Measurements from ENCODE around the gene LONRF2. TPM values are rescaled to one million over a fixed set of nuclear protein-coding genes. Genes with fewer than 3 reads are reported as not detected.

The LONRF2 gene
- polyA plus RNA-seq, 1 experiment = 0.02 TPM

GRCh38 chr2:100243631-100244030 is 78.7 kb downstream of the LONRF2 start:
- H3K27me3 ChIP-seq (ENCODE audit: control insufficient read depth, insufficient read depth, low read length) = no peaks in the 10 kb centered on the region
- no peaks in the 10 kb centered on the region for H3K36me3 ChIP-seq (ENCODE audit: control insufficient read depth, insufficient read depth, low read length)
- H3K4me3 ChIP-seq (ENCODE audit: low read depth, low read length) = no peak overlapping the region
- DNase-seq (ENCODE audit: low read depth) = no peak
- ChIA-PET CTCF (interaction anchor here (0.7 to 1.7 kb wide), 2 partner anchors 684 to 685 kb away, joined by 3 to 4 read pairs; no protein-coding TSS in a partner anchor), POLR2A (no interaction called here)
- no peak for TF ChIP-seq CTCF (IDR thresholded peaks at IDR 0.05; ENCODE audit: insufficient read depth, low read depth, low read length)

- Histone ChIP-seq H3K27me3 (ENCODE audit: control insufficient read depth, insufficient read depth, low read length) (no peaks in the 10 kb centered on the region), H3K36me3 (ENCODE audit: control insufficient read depth, insufficient read depth, low read length) (no peaks in the 10 kb centered on the region), H3K4me3 (ENCODE audit: low read depth, low read length) (no peak overlapping the region)
- POLR2A ChIA-PET = no interaction called here
- CTCF ChIA-PET = interaction anchor here (0.7 to 1.9 kb wide), 5 partner anchors 11 to 685 kb away, joined by 3 to 10 read pairs (median 4); no protein-coding TSS in a partner anchor
- no peak for DNase-seq (ENCODE audit: low read depth)
- peak; percentile 83 for TF ChIP-seq CTCF (IDR thresholded peaks at IDR 0.05; ENCODE audit: insufficient read depth, low read depth, low read length)
These were observed 79.2 kb downstream of the LONRF2 start for GRCh38 chr2:100242891-100243619.

- DNase-seq (ENCODE audit: low read depth) = no peak
- ChIA-PET POLR2A (no interaction called here), CTCF (interaction anchor here (0.7 to 1.9 kb wide), 9 partner anchors 12 to 685 kb away, joined by 3 to 10 read pairs (median 3); no protein-coding TSS in a partner anchor)
- no peak for TF ChIP-seq CTCF (IDR thresholded peaks at IDR 0.05; ENCODE audit: insufficient read depth, low read depth, low read length)
- Histone ChIP-seq H3K4me3 (ENCODE audit: low read depth, low read length) (no peak overlapping the region), H3K27me3 (ENCODE audit: control insufficient read depth, insufficient read depth, low read length) (no peaks in the 10 kb centered on the region), H3K36me3 (ENCODE audit: control insufficient read depth, insufficient read depth, low read length) (no peaks in the 10 kb centered on the region)
These were observed 79.8 kb downstream of the LONRF2 start for GRCh38 chr2:100242476-100242875.

GRCh38 chr2:100241236-100241635 is 81.1 kb downstream of the LONRF2 start:
- DNase-seq (ENCODE audit: low read depth) = no peak
- ChIA-PET POLR2A (no interaction called here), CTCF (interaction anchor here (0.8 to 1.9 kb wide), 6 partner anchors 27 to 683 kb away, joined by 3 to 10 read pairs (median 3); no protein-coding TSS in a partner anchor)
- no peak overlapping the region for H3K4me3 ChIP-seq (ENCODE audit: low read depth, low read length)
- no peak for TF ChIP-seq CTCF (IDR thresholded peaks at IDR 0.05; ENCODE audit: insufficient read depth, low read depth, low read length)
- no peaks in the 10 kb centered on the region for H3K27me3 ChIP-seq (ENCODE audit: control insufficient read depth, insufficient read depth, low read length)
- no peaks in the 10 kb centered on the region for H3K36me3 ChIP-seq (ENCODE audit: control insufficient read depth, insufficient read depth, low read length)

DNA sequence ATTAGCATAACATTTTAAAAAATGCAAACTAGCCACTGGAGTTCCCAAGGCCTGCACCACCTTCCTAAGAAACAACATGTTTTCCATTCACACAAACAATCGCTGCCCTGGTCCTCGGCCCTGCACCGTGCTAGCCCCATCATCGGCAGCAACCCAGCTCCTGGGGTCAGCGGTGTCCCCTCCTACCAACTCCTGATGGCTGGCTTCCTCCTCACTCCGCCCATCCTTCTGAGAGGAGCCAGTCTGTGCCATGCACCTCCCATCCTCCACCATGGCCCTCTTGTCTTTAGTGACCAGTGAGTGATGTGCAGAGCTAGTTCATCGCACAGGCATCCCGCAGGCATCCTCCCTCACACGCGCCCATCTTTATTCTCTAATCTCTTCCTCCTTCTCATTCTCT is 81.9 kb downstream of the LONRF2 start:
- POLR2A ChIA-PET = no interaction called here
- CTCF ChIA-PET = no interaction called here
- Histone ChIP-seq H3K36me3 (ENCODE audit: control insufficient read depth, insufficient read depth, low read length) (no peaks in the 10 kb centered on the region), H3K27me3 (ENCODE audit: control insufficient read depth, insufficient read depth, low read length) (no peaks in the 10 kb centered on the region), H3K4me3 (ENCODE audit: low read depth, low read length) (no peak overlapping the region)
- no peak for TF ChIP-seq CTCF (IDR thresholded peaks at IDR 0.05; ENCODE audit: insufficient read depth, low read depth, low read length)
- DNase-seq (ENCODE audit: low read depth) = no peak
